Epithelial cell of proximal tubule (primary cell): Measurements from ENCODE around the gene KCNMB2. TPM values are rescaled to one million over a fixed set of nuclear protein-coding genes. Genes with fewer than 3 reads are reported as not detected.
"Not testable (repeated sequence)": the region's sequence is repeated elsewhere in the genome, so short reads cannot be mapped to it uniquely, and the experiment has no call there.

Experiments
- DNase-seq: peaks from one replicate; pipeline ENCODE4 v3.0.0-alpha.2; 2011; ENCODE audit warnings: low read depth
- H3K4me3 ChIP-seq: 2 replicates; pipeline ENCODE4 v1.5.1; 2011; ENCODE audit warnings: low read depth, mild to moderate bottlenecking, low read length
- CTCF ChIP-seq: conservative IDR thresholded peaks from 2 replicates; pipeline ENCODE4 v1.5.1; 2012; ENCODE audit warnings: low read depth, mild to moderate bottlenecking, low read length
- total RNA-seq: library from RNA; depleted of rRNA; stranded (reverse); fragments of >200 nt; gene quantifications from 2 replicates; pipeline ENCODE4 v1.2.3, GENCODE V29; 2015

The KCNMB2 gene
- total RNA-seq, 1 donor from 2014 or later = not detected

GRCh38 chr3:178532476-178532875 is 3.8 kb upstream of the KCNMB2 start:
- H3K4me3 ChIP-seq = no peak overlapping the region
- DNase-seq = no peak
- no peak for TF ChIP-seq CTCF

- H3K4me3 ChIP-seq = peak overlapping the region; percentile 27
These were observed 978 bp downstream of the KCNMB2 start for GRCh38 chr3:178537122-178537705.

GRCh38 chr3:178538056-178538455 is 1.8 kb downstream of the KCNMB2 start:
- no peak for DNase-seq
- TF ChIP-seq CTCF = no peak

More at GRCh38 chr3:178537122-178537705, 978 bp downstream of the KCNMB2 start:
- no peak for DNase-seq
- no peak for TF ChIP-seq CTCF

GRCh38 chr3:178540184-178540583 is 3.9 kb downstream of the KCNMB2 start:
- DNase-seq = no peak
- no peak for TF ChIP-seq CTCF
- no peak overlapping the region for H3K4me3 ChIP-seq

More at GRCh38 chr3:178538056-178538455, 1.8 kb downstream of the KCNMB2 start:
- no peak overlapping the region for H3K4me3 ChIP-seq

GRCh38 chr3:178545337-178545736 is 9.1 kb downstream of the KCNMB2 start:
- no peak for DNase-seq
- no peak overlapping the region for H3K4me3 ChIP-seq
- no peak for TF ChIP-seq CTCF

- DNase-seq = no peak
- TF ChIP-seq CTCF = no peak
- H3K4me3 ChIP-seq = no peak overlapping the region
These were observed 9.8 kb downstream of the KCNMB2 start for GRCh38 chr3:178546079-178546478.

- H3K4me3 ChIP-seq, DNase-seq: not testable (repeated sequence)
These were observed 13.2 kb downstream of the KCNMB2 start for GRCh38 chr3:178549426-178549825.
